Keratinocyte (primary cell): ENCODE data around the gene CHEK2.

Experiments
- CTCF ChIP-seq, 3 experiments: IDR thresholded peaks in 1 of 3; conservative IDR thresholded peaks in 1 of 3; optimal IDR thresholded peaks in 1 of 3; 2 replicates in 2 of 3; 3 replicates in 1 of 3; pipeline versions ENCODE3 to v1.5.1; 2011; ENCODE audit warnings: low read length in 3 of 3, mild to moderate bottlenecking in 3 of 3, moderate library complexity in 2 of 3, control low read depth in 1 of 3, inconsistent platforms in 1 of 3; ENCODE audit not compliant: insufficient read depth in 2 of 3; ENCODE audit errors: extremely low read depth in 1 of 3
- EZH2 ChIP-seq: IDR thresholded peaks from one replicate; pipeline ENCODE4 v1.6.1; 2012; ENCODE audit warnings: inconsistent platforms, mild to moderate bottlenecking, low read length, moderate library complexity

DNA sequence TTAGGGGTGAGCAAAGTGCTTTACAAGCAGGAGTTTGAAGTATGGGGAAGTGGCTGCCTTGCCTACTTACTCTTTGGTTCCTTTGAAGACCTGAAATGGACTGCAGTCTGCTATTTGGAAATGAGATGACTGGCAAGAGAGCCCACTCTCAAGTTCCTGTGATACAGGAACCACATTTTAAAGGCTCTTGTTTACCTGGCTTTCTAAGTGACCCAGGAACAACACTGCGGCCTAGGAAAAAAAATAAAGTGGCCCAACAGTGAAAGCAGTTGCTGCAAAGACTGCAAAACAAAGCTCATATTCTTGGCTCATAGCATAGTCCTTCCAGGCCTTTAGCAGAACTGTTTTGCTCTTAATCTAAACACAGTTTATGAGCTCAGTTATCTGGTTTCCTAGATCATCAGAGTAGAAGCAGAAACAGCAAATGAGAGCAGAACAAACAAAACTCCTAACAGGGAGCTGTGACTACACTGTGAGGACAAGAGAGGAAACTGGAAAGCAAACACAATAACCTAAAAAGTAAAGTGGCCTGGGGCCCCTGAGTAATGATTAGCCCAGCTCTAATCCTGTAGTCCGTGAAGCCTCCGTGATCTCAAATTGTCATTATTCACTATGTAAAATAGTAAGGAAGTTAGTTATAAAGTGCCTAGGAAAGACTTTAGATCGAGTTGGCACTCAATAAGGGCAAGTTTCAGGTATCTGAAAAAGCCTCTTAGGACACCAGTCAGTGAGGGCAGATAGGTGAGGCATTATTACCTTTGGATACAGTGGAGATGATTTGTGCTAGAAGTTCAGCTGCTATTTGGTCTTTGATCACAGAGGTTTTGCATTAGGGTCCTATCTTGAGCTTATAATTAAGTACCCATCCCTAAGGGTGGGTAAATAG is 42.4 kb upstream of the CHEK2 start:
- no peak for TF ChIP-seq CTCF (optimal IDR thresholded peaks at IDR 0.05 in 1 of 3, IDR thresholded peaks at IDR 0.05 in 1 of 3, conservative IDR thresholded peaks at IDR 0.05 in 1 of 3; ENCODE audit: extremely low read depth in 1 of 3, insufficient read depth in 2 of 3, low read length in 3 of 3)
- TF ChIP-seq EZH2, result no peak
